HG02885 (cell line): Measurements from ENCODE around the gene CASQ1.

Experiments used
- ATAC-seq: cut with Tn5 transposase; IDR thresholded peaks from one replicate; pipeline ENCODE4 v1.9.1; 2021; ENCODE audit warnings: mild to moderate bottlenecking; ENCODE audit not compliant: unreplicated experiment, poor library complexity

The CASQ1 gene

DNA sequence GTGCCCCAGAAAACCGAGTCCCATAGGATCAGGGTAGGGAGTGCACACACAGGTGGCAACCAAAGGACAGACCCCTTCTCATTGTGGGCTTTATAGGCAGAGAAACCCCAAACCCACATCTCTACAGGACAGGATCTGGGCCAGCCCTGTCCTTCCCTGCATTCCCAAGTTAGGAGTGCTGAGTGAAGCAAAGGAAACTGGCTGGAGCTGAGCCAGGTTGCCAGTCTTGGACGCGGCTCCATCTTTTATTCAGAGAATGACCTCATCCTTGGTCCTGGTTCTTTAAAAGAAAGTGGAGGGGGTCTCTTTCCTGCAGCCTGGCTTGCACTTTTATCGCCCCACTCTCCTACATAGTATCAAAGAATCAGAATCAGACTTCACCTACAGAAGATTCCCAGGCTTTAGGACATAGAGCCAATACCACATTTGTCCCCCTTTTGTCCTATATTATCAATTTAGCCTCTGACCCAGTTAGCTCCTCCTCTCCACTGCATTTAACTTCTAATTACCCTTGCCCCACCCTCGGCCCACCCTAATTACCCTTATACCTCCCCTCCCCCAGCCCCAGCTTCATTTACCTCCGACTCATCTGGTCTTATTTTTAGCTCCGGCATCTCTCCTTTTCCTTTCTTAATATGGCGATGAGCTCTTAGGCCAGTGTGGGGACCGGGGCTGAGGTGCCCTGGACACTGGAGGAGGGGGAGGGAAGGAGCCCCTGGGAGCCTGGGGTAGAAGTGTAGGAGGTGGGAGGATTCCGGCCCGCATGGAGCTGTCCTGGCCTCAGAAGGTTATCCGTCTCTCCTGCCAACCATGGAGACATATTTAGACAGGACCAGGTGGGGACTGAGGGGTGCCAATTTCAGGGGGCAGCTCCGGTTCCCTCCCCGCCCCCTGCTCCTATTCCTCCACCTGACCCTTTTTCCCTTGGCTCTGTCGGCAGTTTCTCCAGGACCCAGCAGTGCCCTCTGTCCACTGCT, at the start of gene CASQ1:
TSS of gene CASQ1 (plus strand) at position 927 of the 977 bp plus-strand sequence. CDS start 177 bp downstream, outside the sequence.
- no peak for ATAC-seq

DNA sequence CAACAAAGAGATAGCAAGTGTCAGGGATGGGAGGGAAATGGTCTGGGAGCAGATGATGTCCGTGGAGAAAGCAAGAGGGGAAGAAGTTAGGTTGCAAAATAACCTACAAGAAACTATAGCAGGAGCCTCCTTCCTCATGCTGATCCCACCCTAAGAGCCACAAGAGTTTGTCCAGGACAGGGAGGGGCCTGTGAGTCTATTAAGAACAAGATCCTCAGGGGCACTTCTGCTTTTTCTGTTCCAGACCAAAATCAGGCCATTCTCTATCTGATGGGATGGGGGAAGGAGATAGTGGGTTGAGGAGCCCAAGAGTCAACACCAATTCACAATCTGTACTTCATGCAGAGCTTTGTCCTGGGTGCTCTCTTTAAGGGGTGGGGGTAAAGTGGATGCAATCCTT, 46.7 kb upstream of the CASQ1 start:
- ATAC-seq: no peak

DNA sequence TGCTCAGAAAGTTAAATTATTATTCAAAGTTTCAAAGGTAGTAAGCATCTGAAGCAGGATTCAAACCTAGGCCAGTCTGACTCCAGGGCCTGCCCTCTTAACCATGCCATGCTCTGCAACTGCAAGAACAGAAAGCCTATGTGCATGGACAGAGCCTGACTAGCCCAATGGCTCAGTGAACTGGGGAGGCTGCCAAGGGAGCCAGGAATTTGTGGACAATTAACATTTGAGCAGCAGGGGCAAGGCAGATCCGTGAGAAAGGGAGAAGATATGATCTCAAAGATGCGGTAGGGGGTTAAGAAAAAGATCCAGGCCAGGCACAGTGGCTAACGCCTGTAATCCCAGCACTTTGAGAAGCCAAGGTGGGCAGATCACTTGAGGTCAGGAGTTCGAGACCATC, 45.5 kb upstream of the CASQ1 start:
- ATAC-seq: no peak

DNA sequence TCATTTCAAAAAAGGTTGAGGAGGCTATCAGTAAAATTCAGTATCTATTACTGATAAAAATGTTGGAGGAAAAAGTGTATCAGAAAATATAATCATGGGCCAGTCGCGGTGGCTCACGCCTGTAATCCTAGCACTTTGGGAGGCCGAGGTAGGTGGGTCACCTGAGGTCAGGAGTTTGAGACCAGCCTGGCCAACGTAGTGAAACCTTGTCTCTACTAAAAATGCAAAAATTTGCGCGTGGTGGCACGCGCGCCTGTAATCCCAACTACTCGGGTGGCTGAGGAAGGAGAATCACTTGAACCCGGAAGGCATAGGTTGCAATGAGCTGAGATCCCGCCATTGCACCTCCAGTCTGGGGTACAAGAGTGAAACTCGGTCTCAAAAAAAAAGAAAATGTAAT, 44.3 kb upstream of the CASQ1 start:
- no peak for ATAC-seq

DNA sequence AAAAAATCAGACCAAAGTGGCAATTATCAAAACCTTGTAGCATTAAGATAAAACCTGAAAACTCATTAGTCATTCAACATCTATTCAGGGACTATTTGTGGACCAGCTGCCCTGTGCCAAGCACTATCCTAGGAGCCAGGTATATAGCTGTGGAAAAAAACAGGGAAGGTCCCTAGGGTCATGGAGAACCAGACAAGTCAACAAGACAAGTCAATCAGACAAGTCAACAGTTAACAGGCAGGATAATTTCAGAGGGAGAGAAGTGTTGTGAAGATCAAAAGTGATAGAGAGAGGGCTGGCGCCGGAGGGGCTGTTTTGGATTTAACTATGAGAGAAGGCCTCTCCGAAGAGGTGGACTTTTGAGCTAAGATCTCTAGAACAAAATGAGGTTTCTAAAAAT, 42.3 kb upstream of the CASQ1 start:
- no peak for ATAC-seq

DNA sequence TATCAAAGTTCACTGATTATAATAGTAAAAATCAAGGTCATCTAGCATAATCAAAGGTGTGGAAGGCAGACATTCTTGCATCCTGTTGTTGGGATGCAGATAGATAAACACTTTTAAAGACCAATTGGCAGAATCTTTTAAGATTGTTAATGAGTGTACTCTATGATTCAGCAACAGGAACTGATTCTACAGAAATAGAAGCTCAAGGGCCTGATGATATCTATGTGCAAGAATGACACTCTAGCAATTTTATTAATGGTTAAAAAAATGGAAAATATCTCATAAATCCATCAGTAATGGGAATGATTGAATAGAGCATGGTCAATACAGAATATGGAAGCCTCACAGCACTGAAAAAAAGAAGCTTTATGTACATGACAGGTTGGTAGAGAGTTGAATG, 41.1 kb upstream of the CASQ1 start:
- no peak for ATAC-seq

DNA sequence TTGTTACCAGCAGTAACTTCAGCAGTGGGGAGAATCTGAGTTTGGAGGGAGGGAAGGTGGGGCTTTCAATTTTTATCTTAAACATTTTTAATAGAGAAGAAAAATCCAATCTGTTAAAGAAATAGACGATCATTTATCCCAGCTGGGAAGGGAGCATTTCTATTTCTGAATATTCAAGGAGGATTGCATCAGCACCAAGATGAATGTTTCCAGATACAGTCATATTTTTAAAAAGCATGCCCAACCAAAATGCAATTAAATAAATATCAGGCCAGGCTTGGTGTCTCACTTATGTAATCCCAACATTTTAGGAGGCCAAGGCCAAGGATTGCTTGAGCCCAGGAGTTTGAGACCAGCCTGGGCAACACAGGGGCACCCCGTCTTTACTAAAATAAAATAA, 40.7 kb upstream of the CASQ1 start:
- ATAC-seq: no peak

DNA sequence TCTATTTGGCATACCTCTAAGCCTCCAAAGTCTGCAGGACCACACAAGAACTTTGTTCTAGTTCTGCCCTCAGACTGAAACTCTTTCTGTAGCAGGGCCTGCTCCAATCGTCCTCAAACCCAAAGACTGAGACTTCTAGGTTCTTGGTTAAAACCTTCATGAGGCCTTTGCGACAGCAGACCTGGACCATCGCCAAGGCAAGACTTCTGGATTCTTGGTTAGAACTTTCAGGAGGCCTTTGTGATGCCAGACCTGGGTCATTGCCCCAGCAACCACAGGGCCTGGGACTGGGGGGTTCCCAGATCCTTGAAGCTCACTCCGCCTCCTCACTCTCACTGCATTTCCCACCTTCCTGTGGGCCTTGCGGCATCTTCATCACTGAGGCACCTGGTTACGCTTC, 39.1 kb upstream of the CASQ1 start, which contains the start of gene ATP1A4:
TSS of gene ATP1A4 (plus strand) at position 301 of the 400 bp plus-strand sequence. CDS start 438 bp downstream, outside the sequence.
- no peak for ATAC-seq

DNA sequence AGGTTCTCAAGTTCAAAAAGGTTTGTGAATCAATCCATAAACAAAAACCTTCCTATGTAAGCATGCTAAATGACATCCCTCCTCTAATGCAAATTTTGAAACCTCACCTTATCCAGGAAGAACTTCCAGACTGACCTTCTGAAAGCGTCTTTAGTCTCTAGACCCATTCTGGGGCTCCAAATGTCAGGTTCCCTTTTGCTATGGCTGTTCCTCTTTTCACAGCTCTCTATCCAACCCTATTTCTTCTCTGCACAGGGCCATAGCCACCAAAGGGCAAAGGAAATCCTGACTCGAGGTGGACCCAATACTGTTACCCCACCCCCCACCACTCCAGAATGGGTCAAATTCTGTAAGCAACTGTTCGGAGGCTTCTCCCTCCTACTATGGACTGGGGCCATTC, 35.6 kb upstream of the CASQ1 start:
- no peak for ATAC-seq

DNA sequence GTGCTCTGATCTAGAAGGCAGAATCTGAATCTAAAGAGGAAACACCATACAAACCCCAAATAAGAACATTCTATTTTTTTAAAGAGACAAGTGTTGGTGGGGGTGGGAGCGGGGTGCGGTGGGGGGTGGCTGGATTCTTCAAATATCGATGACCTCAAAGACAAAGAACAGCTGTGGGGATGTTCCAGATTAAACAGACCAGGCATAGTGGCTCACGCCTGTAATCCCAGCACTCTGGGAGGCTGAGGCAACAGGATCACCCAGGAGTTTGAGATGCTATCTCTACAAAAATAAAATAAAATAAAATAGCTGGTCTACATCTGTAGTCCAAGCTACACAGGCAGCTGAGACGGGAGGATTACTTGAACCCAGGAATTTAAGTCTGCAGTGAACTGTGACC, 34.0 kb upstream of the CASQ1 start:
- no peak for ATAC-seq

DNA sequence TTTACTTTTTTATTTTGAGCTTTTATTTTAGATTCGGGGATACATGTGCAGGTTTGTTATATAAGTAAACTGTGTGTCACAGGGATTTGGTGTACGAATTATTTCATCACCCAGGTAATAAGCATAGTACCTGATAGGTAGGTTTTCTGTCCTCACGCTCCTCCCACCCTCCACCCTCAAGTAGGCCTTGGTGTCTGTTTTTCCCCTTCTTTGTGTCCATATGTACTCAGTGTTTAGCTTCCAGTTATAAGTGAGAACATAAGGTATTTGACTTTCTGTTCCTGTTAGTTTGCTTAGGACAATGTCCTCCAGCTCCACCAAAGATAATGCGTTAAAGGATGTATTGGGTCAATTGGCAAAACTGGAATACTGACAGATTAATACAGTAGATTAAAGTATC, 33.2 kb upstream of the CASQ1 start:
- ATAC-seq: no peak

DNA sequence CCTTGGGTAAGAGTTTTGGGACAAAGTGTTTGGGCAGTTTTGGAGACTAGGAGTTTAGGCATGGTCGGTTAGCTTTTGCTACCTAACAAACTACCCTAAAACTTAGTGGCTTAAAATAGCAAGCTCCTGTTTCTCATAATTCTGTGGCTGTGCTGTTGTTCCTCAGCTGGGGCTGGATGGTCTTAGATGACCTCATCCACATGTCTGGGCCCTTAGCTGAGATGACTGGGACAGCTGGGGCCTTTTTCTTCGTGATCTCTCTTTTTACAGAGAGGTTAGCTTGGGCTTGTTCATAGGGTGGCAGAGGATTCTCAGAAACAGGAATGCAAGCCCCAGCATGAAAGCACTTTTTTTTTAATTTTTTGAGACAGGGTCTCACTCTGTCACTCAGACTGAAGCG, 32.3 kb upstream of the CASQ1 start:
- no peak for ATAC-seq

DNA sequence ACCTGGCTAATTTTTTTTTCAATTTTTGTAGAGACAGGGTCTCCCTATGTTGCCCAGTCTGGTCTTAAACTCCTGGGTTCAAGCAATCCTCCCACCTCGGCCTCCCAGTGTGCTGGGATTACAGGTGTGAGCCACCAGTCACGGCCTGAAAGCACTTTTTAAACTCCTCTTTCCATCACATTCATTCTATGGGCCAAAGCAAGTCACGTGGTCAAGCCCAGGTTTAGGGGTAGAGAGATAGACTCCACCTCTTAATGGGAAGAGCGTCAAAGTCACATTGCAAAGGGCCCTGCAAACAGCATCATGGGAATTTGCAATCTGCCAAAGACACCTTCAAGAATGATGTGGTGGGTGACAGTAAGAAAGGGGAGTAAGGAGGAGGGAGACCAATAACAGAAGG, 31.8 kb upstream of the CASQ1 start:
- ATAC-seq: no peak

DNA sequence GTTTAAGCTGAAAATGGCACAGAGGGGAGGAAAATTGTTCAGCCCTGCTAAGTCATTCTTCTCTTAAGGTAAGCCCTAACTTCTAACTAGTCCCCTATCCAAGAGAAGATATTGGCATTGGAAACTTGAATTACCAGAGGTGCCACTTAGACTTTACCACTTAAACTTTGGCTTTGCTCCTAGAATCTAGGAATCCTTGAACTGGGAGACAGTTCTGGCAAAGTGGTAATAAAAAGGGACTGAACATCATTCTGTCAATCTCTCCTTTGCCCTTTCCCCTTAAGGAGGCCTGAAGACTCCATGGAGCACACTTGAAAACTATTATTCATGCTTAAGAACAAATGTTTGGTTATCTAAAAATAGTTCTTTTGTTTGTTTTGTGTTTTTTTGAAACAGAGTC, 30.5 kb upstream of the CASQ1 start:
- ATAC-seq: no peak

DNA sequence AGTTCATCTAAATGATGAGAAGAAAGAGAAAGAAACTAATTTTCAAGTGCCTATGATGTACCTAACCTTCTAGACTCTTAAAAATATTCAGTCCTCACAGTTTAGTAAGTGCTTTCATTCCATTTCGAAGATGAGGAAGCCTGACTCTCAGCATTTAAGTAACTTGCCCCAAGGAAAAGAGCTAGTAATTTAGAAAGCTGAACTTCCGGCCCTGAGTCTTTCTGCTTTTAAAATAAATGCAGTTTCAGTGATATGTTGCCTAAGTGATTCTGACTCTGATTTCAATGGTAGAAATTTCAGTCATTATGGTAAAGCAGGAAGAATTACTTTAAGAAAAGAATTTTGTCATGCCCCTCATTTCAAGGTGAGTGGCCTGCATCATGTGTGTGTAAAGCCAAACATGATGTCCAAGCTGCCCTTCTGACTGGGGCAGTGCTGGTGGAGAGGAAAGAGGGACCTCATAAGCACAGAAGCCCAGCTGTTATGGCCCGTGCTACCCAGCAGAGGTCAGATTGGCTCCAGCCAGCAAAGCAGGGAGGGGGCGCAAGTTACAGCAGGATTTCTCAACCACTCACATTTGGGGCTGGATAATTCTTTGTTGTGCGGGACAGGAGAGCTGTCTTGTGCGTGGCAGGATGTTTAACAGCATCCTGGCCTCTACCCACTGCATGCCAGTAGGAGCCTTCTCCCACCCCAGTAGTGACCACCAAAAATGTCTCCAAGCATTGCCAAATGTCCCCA, 28.2 kb upstream of the CASQ1 start:
- ATAC-seq: peak; percentile 39

DNA sequence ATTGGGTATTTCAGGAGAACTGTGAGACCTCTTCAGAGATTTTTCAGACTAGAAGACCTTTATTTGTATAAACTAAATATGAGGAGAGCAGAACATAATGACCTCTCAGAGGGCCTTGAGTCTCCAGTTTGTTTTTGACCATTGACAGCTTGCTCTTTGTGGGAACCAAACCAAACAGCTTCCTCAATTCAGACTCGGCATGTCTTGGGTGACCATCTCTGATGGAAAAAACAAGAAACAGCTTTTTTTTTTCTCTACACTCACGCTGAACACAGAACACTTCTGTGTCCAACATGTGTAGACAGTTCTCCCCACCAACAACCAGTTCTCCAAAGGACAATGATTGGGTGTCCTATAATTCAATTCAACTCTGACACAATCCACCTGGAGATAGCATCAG, 27.4 kb upstream of the CASQ1 start:
- ATAC-seq: no peak

DNA sequence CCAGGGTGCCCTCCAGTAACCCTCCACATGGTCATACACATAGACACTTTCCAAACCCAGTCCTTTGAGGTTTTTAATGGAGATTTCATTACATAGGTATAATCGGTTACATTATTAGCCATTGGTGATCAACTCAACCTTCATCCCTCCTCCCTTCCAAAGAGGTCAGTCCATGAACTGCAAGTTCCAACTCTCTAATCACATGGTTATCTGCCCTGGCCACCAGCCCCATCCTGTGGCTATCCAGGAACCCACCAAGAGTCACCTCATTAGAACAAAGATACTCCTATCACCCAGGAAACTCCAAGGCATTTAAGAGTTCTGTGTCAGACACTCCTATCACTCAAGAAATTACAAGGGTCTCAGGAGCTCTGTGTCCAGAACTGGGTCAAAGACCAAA, 26.8 kb upstream of the CASQ1 start:
- ATAC-seq: no peak

DNA sequence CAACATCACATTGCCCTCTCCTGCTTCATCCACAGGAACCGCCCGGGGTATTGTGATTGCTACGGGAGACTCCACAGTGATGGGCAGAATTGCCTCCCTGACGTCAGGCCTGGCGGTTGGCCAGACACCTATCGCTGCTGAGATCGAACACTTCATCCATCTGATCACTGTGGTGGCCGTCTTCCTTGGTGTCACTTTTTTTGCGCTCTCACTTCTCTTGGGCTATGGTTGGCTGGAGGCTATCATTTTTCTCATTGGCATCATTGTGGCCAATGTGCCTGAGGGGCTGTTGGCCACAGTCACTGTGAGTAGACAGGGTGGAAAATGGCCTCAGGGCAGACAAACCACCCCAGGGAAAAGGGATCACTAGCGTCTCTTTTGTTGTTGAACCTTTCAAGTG, 26.3 kb upstream of the CASQ1 start:
- no peak for ATAC-seq

DNA sequence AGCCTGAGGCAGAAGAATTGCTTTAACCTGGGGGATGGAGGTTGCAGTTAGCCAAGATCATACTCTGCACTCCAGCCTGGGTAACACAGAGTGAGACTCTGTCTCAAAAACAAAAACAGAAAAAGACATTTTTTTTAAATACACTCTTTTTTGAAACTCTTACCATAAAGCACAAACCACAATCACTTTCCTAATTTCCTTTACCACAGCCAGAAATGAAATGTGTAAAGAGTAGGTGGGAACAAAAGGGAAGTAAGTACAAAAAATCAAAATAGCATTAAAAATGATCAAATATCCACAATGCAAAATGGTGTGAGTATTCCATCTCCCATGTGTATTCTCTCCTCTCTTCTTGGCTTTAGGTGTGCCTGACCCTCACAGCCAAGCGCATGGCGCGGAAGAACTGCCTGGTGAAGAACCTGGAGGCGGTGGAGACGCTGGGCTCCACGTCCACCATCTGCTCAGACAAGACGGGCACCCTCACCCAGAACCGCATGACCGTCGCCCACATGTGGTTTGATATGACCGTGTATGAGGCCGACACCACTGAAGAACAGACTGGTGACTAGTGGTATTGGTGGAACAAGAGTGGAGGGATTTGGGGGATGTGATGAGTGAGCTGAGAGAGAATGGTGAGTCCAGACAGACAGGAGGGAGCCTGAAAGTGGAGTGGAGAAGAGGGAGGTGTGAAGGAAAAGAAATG, 24.1 kb upstream of the CASQ1 start:
- no peak for ATAC-seq

DNA sequence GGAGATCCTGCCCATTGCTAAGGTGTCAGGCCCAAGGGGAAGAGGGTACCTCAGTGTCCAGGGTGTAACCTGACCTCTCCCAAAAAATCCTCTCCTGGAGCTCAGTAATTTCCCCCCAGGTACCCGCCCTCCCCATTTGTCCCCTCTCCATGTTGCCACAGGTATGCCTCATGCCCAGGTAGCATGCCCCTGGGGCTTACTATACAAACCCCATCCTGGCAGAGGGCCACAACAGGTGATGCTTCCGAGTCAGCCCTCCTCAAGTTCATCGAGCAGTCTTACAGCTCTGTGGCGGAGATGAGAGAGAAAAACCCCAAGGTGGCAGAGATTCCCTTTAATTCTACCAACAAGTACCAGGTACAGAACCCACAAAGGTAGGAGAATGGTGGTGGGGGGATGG, 23.3 kb upstream of the CASQ1 start:
- ATAC-seq: no peak

DNA sequence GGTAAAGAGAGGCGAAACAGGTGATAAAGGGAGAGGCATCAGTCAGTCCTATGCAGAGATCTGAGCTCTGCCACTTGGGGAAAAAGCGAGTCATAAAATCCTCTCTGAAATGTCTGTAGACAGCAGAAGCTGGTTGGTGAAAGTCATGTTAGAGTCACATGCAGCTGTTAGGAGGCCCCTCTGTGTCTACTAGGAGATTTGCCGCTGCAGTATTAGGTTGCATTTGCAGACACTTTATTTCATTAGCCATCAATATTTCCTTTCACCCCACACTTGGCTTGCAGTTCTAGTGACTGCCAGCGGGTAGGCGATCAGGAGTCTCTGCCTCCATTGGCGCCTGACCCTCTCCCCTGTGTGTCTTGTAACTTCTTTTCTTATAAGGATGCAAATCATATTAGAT, 22.8 kb upstream of the CASQ1 start:
- ATAC-seq: no peak
